Left kidney (tissue), 2 donors: ENCODE data around the gene KRT79. TPM values are rescaled to one million over a fixed set of nuclear protein-coding genes. Genes with fewer than 3 reads are reported as not detected.

Experiments
- DNase-seq: peaks from one replicate; pipeline ENCODE4 v3.0.0-alpha.2; 2013
- polyA plus RNA-seq: library from polyadenylated mRNA; unstranded; fragments of 120-200 nt; gene quantifications from one replicate; pipeline ENCODE4 v1.2.1, GENCODE V29; 2013; ENCODE audit not compliant: insufficient read length

Gene KRT79
- polyA plus RNA-seq, 1 donor: not detected

DNA sequence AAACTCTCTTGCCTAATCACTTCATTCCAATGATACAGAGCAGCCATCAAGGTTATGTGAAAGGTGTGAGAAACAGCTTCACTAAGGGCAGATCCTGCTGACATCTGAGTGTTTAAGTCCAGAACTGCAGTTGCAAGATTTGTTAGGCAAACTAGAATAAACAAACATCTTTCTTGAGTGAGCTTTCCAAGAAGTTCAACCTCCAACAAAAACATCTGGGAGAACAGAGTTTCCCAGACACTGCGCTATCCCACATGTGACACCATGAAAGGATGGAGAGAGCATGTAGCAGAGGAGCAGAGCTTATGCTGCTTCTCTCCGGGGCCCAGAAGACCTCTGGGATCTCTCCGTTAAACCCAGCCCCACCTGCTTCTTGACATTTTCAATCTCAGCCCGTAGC lies 62.6 kb downstream of the KRT79 start:
- DNase-seq: no peak

Other genes with a start within 250 kb of the KRT79 start
- gene KRT72, start 232.8 kb downstream of the KRT79 start, polyA plus RNA-seq: not detected
- not detected for gene KRT73, start 215.8 kb downstream of the KRT79 start, polyA plus RNA-seq
- not detected for gene KRT2, start 182.1 kb downstream of the KRT79 start, polyA plus RNA-seq
- gene KRT1, start 153.9 kb downstream of the KRT79 start, polyA plus RNA-seq: 0.17 TPM
- gene KRT77, start 130.8 kb downstream of the KRT79 start, polyA plus RNA-seq: not detected
- gene KRT76, start 57.0 kb downstream of the KRT79 start, polyA plus RNA-seq: not detected
- not detected for gene KRT3, start 38.2 kb downstream of the KRT79 start, polyA plus RNA-seq
- gene KRT4, start 20.2 kb downstream of the KRT79 start, polyA plus RNA-seq: 0.47 TPM
- not detected for gene KRT78, start 14.7 kb upstream of the KRT79 start, polyA plus RNA-seq
- 223 TPM for gene KRT8, start 70.8 kb upstream of the KRT79 start, polyA plus RNA-seq
- 155 TPM for gene KRT18, start 114.8 kb upstream of the KRT79 start, polyA plus RNA-seq
- gene EIF4B, start 172.1 kb upstream of the KRT79 start, polyA plus RNA-seq: 519 TPM
- gene TNS2, start 215.8 kb upstream of the KRT79 start, polyA plus RNA-seq: 115 TPM
- 13.5 TPM for gene SPRYD3, start 245.1 kb upstream of the KRT79 start, polyA plus RNA-seq